ENCODE measurements around the gene TAS2R20.

DNA sequence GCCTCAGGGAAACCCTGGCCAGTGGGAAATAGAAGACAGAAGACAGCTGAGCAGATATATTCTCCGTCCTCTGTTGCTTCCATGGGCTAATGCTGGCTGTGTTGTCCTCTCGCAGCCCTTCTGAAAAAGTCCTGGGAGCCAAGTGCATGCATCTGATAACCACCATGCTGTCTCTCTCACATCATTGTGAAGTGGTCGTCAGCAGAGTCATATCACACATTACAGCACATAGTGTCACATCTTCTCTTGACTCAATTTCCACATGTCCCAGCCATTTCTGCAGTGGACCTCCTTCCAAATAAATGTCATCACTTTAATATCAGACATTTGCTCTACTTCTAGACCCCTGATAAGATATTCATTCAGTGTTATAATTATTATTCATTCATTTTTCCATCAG, 3.8 kb downstream of the TAS2R20 start:
- TF ChIP-seq, protein P1, sequence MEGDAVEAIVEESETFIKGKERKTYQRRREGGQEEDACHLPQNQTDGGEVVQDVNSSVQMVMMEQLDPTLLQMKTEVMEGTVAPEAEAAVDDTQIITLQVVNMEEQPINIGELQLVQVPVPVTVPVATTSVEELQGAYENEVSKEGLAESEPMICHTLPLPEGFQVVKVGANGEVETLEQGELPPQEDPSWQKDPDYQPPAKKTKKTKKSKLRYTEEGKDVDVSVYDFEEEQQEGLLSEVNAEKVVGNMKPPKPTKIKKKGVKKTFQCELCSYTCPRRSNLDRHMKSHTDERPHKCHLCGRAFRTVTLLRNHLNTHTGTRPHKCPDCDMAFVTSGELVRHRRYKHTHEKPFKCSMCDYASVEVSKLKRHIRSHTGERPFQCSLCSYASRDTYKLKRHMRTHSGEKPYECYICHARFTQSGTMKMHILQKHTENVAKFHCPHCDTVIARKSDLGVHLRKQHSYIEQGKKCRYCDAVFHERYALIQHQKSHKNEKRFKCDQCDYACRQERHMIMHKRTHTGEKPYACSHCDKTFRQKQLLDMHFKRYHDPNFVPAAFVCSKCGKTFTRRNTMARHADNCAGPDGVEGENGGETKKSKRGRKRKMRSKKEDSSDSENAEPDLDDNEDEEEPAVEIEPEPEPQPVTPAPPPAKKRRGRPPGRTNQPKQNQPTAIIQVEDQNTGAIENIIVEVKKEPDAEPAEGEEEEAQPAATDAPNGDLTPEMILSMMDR (IDR thresholded peaks at IDR 0.05) = no peak
- TF ChIP-seq, protein P2, sequence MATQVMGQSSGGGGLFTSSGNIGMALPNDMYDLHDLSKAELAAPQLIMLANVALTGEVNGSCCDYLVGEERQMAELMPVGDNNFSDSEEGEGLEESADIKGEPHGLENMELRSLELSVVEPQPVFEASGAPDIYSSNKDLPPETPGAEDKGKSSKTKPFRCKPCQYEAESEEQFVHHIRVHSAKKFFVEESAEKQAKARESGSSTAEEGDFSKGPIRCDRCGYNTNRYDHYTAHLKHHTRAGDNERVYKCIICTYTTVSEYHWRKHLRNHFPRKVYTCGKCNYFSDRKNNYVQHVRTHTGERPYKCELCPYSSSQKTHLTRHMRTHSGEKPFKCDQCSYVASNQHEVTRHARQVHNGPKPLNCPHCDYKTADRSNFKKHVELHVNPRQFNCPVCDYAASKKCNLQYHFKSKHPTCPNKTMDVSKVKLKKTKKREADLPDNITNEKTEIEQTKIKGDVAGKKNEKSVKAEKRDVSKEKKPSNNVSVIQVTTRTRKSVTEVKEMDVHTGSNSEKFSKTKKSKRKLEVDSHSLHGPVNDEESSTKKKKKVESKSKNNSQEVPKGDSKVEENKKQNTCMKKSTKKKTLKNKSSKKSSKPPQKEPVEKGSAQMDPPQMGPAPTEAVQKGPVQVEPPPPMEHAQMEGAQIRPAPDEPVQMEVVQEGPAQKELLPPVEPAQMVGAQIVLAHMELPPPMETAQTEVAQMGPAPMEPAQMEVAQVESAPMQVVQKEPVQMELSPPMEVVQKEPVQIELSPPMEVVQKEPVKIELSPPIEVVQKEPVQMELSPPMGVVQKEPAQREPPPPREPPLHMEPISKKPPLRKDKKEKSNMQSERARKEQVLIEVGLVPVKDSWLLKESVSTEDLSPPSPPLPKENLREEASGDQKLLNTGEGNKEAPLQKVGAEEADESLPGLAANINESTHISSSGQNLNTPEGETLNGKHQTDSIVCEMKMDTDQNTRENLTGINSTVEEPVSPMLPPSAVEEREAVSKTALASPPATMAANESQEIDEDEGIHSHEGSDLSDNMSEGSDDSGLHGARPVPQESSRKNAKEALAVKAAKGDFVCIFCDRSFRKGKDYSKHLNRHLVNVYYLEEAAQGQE (IDR thresholded peaks at IDR 0.05; ENCODE audit: low read depth, low read length) = no peak
